Measurements from ENCODE around the gene HDLBP.

- TF ChIP-seq CTCF (IDR thresholded peaks at IDR 0.05): no peak
- TF ChIP-seq POLR2A (IDR thresholded peaks at IDR 0.05): no peak
- TF ChIP-seq POLR2AphosphoS5 (IDR thresholded peaks at IDR 0.05; ENCODE audit: insufficient read depth in 1 of 2, low read depth in 1 of 2): no peak
These were observed 9.8 kb upstream of the HDLBP start for GRCh38 chr2:241325257-241325656.
